ENCODE results near the gene OR1E2. TPM values are rescaled to one million over a fixed set of nuclear protein-coding genes. Genes with fewer than 3 reads are reported as not detected.

Gene OR1E2
- total RNA-seq, 4 donors from 2014 or later: not detected

DNA sequence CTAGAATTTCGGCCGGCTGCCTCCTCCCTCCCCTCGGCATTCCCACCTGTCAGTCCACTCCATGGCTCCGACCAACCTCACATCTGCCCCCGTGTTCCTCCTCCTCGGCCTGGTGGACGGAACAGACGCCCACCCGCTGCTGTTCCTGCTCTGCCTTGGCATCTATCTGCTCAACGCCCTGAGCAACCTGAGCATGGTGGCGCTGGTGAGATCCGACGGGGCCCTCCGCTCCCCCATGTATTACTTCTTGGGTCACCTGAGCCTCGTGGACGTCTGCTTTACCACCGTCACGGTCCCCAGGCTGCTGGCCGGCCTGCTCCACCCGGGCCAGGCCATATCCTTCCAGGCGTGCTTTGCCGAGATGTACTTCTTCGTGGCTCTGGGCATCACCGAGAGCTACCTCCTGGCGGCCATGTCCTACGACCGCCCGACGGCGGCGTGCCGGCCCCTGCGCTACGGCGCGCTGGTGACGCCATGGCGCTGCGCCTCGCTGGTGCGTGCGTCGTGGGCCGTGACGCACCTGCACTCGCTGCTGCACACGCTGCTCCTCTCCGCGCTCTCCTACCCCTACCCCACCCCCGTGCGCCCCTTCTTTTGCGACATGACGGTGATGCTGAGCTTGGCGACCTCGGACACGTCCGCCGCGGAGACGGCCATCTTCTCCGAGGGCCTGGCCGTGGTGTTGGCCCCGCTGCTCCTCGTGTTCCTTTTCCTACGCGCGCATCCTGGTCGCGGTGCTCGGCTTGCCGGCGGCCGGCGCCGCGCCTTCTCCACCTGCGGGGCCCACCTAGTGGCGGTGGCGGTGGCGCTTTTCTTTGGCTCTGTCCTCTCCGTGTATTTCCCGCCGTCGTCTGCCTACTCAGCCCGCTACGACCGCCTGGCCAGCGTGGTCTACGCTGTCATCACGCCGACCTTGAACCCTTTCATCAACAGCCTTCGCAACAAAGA lies 47.5 kb downstream of the OR1E2 start, which contains the start of gene OR3A2:
TSS of gene OR3A2 (minus strand) at position 440 of the 948 bp plus-strand sequence.
- WGBS, 2 donors (ENCODE audit: low coverage in 1 of 2): 55 to 96% methylated on average over 4 to 92 of the region's 92 CpGs

More for the DNA sequence above, 47.5 kb downstream of the OR1E2 start, which contains the start of gene OR3A2:
- Histone ChIP-seq H3K27ac (no peak within 1 kb of the TSS), H3K27me3 (peaks cover 38% of the 10 kb centered on the region), H3K9me3 (no peaks in the 10 kb centered on the region), H3K36me3 (no peaks in the 10 kb centered on the region), H3K4me1 (no peaks in the 10 kb centered on the region), H3K4me3 (no peak within 1 kb of the TSS)
- intact Hi-C loops (cut with DNase I; ENCODE audit: low total_unique reads) (no loop called here), in situ Hi-C loops (cut with MboI; ENCODE audit: low pct_ligation_motif_present in 1 of 4, low pct_unique_long_range_greater_than_20kb in 1 of 4, low sequenced_read_pairs in 3 of 4) (loop anchor here in 1 of 4 donors (25.0 kb wide), 1 partner anchor 101 kb away; the partner anchor contains the start of gene ASPA)
- DNase-seq: no peak
- TF ChIP-seq POLR2A (IDR thresholded peaks at IDR 0.05): no peak
- TF ChIP-seq EP300 (IDR thresholded peaks at IDR 0.05; ENCODE audit: low read depth): no peak
- TF ChIP-seq POLR2AphosphoS5 (IDR thresholded peaks at IDR 0.05): no peak
- TF ChIP-seq, protein P1, sequence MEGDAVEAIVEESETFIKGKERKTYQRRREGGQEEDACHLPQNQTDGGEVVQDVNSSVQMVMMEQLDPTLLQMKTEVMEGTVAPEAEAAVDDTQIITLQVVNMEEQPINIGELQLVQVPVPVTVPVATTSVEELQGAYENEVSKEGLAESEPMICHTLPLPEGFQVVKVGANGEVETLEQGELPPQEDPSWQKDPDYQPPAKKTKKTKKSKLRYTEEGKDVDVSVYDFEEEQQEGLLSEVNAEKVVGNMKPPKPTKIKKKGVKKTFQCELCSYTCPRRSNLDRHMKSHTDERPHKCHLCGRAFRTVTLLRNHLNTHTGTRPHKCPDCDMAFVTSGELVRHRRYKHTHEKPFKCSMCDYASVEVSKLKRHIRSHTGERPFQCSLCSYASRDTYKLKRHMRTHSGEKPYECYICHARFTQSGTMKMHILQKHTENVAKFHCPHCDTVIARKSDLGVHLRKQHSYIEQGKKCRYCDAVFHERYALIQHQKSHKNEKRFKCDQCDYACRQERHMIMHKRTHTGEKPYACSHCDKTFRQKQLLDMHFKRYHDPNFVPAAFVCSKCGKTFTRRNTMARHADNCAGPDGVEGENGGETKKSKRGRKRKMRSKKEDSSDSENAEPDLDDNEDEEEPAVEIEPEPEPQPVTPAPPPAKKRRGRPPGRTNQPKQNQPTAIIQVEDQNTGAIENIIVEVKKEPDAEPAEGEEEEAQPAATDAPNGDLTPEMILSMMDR (IDR thresholded peaks at IDR 0.05): no peak

Other genes starting within 250 kb of the OR1E2 start
- not detected for gene OR1A2, start 236.3 kb downstream of the OR1E2 start, total RNA-seq
- gene OR1A1, start 226.2 kb downstream of the OR1E2 start, total RNA-seq: not detected
- gene OR3A1, start 135.5 kb downstream of the OR1E2 start, total RNA-seq: not detected
- not detected for gene OR3A2, start 47.5 kb downstream of the OR1E2 start, total RNA-seq
- not detected for gene OR1E1, start 35.4 kb downstream of the OR1E2 start, total RNA-seq
- not detected for gene OR3A3, start 22.5 kb downstream of the OR1E2 start, total RNA-seq
- gene SPATA22, start 38.0 kb upstream of the OR1E2 start, total RNA-seq: not detected
- 1 to 10 TPM in 3 of 4 donors, under 1 TPM in 1; 1.00 to 5.2 (median 2.9) TPM for gene ASPA, start 42.2 kb upstream of the OR1E2 start, total RNA-seq
- gene TRPV3, start 124.0 kb upstream of the OR1E2 start, total RNA-seq: 1 to 10 TPM in 3 of 4 donors, under 1 TPM in 1; 0.20 to 7.1 (median 3.7) TPM
- 10 to 100 TPM in 3 of 4 donors, 1 to 10 TPM in 1; 7.0 to 30.7 (median 10.7) TPM for gene TRPV1, start 175.6 kb upstream of the OR1E2 start, total RNA-seq
- 10 to 100 TPM in 3 of 4 donors, 1 to 10 TPM in 1; 9.0 to 50.9 (median 24.2) TPM for gene SHPK, start 202.4 kb upstream of the OR1E2 start, total RNA-seq
- gene CTNS, start 202.9 kb upstream of the OR1E2 start, total RNA-seq: 10 to 100 TPM in 3 of 4 donors, 1 to 10 TPM in 1; 1.2 to 25.7 (median 18.8) TPM
- 100 to 1,000 TPM; 129 to 451 (median 202) TPM for gene TAX1BP3, start 234.7 kb upstream of the OR1E2 start, total RNA-seq
- 10 to 100 TPM in 2 of 4 donors, 1 to 10 TPM in 2; 3.0 to 24.4 (median 13.2) TPM for gene EMC6, start 235.0 kb upstream of the OR1E2 start, total RNA-seq

Measured in transverse colon (tissue), 4 donors.